Activated T-helper 17 cell treated with anti-CD3 and anti-CD28 coated beads, Interleukin-2, amount 50 U/mL, for 72 hours (primary cell): ENCODE results near the gene NMUR1. TPM values are rescaled to one million over a fixed set of nuclear protein-coding genes. Genes with fewer than 3 reads are reported as not detected.

Source experiments
- total RNA-seq, 2 donors: library from RNA; stranded (reverse); gene quantifications; one replicate each; pipeline ENCODE4 v1.2.3, GENCODE V29; 2022

Gene NMUR1
- total RNA-seq, 2 donors from 2014 or later = 0.15 to 0.21 TPM

Other genes with a start within 250 kb of the NMUR1 start
- under 1 TPM in 1 of 2 donors, not detected in 1; 0.19 TPM for gene B3GNT7, start 134.7 kb downstream of the NMUR1 start, total RNA-seq
- 100 to 1,000 TPM; 476 to 986 TPM for gene NCL, start 66.0 kb downstream of the NMUR1 start, total RNA-seq
- not detected for gene TEX44, start 62.4 kb upstream of the NMUR1 start, total RNA-seq
- 1,000 to 10,000 TPM; 1,439 to 1,845 TPM for gene PTMA, start 178.1 kb upstream of the NMUR1 start, total RNA-seq